Measurements from ENCODE around the gene MAX.

The MAX gene

DNA sequence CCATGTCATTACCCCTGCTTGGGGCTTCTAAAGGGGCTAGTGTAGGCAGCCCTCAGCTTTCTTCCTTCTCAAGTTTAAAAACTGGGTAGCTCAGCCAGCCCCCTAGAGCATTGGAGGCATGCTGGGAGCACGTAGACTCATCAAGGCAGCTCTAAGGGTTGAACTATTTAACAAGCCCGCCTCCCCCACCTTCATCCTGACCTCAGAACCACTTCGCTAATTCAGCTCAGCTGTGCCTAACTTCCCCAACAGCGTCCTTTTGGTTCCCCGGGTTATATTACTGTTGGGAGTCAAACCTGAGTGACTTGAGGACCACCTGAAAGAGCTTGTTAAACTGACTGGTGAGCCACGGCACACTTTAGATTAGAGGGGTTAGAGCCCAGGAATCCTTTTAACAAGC lies 30.1 kb downstream of the MAX start:
- no peak for DNase-seq

DNA sequence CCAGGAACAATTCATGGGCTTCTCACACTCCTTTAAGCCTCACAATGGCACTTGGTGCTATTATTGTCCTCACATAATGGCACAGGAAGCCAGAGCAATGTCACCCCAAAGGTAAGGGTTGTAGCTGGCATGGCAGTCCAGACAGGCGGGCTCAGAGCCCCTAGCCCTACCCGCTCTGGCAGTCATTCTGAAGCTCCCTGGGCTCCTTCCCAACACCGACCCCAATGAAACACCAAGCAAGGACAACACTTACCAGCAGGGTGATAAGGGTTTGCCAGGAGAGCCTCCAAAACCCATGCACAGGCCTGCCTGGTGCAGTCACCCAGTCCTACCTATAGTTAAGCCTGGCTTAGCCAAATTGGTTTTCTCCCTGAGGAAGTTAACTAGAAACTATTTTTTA lies 30.8 kb downstream of the MAX start:
- DNase-seq: no peak

DNA sequence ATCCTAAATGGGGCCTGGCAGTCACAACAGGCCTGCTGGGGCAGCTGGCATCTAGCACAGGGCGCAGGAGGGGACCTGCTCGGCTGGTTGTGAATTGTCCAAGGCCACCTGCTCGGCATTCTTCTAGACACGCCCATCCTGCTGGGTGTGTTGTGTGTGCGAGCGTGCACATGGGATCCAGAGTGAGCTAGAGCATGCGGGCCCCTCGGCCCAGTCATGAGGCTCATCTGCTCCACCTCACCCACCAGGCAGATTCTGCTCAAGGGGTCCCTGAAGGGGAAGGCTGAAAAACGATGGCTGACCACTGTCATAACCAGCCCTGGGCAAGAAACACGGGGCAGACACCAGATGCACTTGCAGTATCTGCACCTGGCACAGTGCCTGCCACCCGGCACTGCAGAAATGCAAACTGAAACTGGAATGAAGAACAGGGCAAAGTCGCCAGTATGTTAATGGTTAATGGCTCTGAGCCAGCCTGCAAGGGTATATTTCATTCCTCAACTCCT lies 31.8 kb downstream of the MAX start:
- DNase-seq: peak; percentile 98

- no peak for DNase-seq
Measured at GRCh38 chr14:65069874-65070413, 32.4 kb downstream of the MAX start.

DNA sequence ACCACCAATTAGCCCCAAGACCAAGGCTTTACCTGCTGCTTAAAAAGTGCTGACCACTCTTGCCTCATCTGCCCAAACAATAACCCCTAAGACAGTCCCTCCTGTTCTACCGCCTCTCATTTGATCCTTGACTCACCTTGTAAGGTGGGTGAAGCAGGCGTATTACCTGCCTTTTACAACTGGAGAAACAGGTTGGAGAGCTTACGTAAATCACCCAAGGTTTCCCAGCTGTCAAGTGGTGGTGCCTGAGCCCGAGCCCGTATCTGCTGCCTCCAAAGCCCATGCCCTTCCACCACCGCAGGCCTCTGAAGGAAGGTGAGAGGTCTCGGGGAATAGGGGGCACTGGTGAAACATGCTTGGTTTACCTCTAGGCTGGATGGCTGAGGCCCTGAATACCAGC lies 36.6 kb downstream of the MAX start:
- no peak for DNase-seq

DNA sequence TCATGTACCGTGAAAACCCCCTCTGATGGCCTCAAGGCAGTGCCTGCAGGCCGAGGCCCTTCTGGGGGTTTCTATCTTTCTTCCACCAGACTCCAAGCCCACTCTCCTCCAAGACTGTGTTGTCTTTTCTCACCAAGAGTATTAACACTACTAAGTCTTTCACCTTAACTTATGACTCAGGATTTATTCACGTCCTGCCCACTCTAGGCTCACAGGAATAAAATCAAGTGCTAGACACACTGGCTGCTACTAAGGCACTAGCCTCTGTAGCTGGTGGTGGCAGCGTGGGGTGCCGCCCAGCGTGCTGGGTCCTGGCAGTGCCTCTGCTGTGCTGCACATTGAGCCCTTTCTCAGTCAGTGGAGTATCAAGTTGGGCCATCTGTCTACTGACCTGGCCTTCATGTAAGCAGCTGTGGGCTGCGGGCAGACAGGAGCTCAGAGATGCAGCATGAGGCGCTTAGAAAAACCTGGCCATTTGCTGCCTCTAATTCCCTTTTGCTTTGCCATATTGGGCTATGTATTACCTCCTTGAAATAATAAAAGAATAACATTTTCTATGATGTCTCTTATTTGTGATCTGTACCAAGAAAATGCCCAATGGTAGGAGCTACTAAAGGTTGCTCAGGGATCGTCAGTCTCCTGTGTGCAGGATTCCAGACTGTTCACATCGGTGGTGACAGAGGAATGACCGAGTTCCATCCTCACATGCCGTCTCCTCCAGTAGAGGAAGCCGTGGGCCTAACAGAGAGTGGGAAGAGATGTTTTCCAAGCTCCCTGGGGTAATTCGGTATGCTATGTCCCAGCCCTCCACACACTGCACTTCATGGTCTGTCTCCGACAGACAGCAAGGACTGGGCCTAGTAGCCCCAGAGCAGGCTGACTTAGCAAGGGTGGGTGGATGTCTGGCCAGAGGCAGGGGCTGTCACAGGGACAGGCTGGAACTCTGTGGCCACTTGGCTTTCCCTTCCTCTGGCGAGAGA lies 39.9 kb downstream of the MAX start:
- no peak for DNase-seq

DNA sequence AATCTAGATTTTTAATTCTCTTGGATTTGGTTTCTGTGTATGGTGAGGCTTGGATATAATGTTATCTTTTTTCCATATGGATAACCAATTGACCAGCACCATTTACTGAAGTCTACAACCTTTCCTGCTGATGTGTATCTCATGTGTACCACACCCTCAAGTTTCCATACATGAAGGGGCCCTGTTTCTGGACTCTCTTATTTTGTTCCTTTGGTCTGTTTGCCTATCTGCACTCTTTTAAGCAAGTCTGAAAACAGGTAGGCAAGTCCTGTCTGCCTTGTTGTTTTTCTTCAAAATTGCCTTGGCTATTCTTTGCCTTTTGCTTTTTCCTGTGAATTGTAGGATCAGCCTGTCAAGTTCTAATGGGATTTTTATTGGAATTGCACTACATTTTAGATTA lies 44.6 kb downstream of the MAX start:
- no peak for DNase-seq

GRCh38 chr14:65054471-65055085 lies 47.7 kb downstream of the MAX start:
- DNase-seq: no peak

DNA sequence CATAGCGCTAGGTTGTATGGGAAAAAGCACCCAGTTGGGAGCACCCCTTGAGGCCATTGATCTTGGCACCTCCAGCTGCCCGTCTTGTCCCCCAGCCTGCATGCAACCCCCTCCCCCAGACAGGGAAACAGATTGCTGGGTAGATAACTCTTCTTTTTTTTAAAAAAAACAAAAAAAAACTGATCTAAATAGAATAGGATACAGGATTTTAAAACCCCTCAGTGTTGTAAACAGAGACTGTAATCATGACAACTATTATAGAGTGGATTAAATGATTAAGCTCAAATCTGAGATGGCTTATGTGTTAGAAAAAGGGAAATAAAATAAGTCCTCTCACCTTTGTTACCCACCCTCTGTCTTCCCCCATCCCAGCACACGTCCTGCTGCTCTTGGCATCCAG lies 48.9 kb downstream of the MAX start:
- DNase-seq: no peak

DNA sequence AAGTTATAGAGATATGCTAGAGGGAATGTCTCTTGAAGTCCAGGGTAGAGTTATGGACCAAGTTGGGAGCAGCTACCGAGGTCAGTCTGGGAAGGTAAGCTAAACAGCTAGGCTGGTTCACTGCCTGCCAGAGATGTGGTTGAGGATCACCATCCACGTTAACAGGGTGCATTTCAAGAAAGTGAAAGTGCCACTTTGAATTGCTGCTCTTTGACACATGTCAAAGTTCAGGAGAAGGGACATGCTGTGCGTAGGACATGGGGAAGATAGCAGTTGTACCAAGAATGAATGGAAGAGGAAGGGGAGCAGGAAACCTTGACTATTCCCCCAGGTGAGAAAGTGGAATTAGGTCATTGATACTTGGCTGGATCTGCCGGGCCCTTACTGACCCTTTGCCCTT lies 49.5 kb downstream of the MAX start:
- DNase-seq: no peak

- no peak for DNase-seq
Measured at GRCh38 chr14:65045709-65046108, 56.6 kb downstream of the MAX start.

- no peak for DNase-seq
Measured at GRCh38 chr14:65045006-65045405, 57.3 kb downstream of the MAX start.

DNA sequence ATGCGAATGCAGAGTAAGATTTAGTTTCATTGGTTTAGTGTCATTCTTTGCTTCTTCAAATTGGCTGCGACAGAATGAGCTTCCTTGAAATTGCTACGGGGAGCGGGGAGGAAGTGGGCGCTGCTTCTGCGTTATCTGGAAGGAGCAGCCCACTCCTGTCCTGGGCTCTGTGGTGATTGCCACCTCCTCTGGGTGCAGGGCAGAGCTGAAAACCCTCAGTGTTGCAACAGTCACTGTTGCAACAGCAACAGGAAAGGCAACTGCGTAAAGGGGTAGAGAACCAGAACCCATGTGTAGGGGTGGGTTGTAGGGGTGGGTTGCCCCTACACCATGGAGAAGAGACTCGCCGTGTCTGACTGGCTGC lies 57.7 kb downstream of the MAX start:
- no peak for DNase-seq

DNA sequence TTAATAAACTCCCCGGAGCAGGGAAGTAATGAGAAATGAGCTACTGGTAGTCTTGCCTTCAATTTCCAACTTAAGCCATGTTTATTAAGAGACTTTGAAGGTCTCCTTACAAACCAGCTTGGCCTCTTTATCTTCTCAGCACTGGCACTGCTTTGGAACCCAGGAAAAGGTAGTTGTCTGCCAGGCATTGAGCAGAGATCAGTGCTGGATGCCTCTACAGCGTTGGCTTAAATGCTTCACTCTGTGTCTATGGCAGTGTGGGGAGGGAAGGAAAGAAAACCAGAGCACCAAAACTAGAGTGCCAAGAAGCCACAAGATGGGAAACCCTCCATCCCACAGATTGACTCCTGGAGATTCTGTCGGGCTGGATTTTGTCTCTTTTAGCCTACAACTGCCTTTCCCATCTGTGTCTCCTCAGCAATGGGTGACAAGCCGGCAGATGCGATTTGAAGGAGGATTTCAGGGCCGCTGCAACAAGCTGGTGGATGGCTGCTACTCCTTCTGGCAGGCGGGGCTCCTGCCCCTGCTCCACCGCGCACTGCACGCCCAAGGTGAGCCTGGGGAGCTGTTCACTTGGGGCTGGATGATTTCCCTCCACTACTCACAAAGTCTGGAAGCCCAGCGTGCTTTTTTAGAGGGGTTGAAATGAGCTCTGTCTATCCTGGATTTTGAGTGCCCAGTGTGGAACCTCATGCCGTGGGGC lies 58.3 kb downstream of the MAX start:
- DNase-seq: no peak

GRCh38 chr14:65042731-65043372 lies 59.5 kb downstream of the MAX start:
- no peak for DNase-seq

- DNase-seq: no peak
Measured at GRCh38 chr14:65042296-65042695, 60.0 kb downstream of the MAX start.

GRCh38 chr14:65041434-65041915 lies 60.8 kb downstream of the MAX start:
- DNase-seq: no peak

GRCh38 chr14:65040666-65041433 lies 61.5 kb downstream of the MAX start:
- no peak for DNase-seq

- no peak for DNase-seq
Measured at GRCh38 chr14:65038966-65039365, 63.4 kb downstream of the MAX start.

- DNase-seq: peak; percentile 12
Measured at GRCh38 chr14:65035049-65035448, 67.3 kb downstream of the MAX start.

DNA sequence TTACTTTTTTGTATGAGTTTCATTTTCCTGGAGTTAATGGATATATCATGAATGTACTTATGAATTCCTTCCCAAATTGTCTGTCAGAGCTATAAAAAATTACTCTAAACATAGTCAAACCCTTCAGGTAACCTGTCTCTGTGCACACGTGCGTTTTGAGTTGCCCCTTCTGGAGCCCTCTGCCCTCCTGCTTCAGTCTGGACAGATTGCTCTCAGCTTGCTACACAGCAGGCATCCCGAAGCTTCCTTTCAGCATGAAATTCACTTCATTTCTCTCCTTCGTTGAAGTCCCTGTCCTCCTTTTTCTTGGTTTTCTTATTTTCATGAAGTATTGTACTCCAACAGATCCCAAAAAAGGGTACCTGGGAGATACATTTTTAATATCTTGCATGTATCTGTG lies 68.3 kb downstream of the MAX start:
- DNase-seq: no peak

GRCh38 chr14:65033181-65033580 lies 69.1 kb downstream of the MAX start:
- DNase-seq: no peak
